BLaER1 (cell line): ENCODE data around the gene MAP3K3.

Experiments
- H3K27ac ChIP-seq: shearing (Covaris generic); formaldehyde crosslinking; 2 replicates; pipeline ENCODE4 v1.8.1; 2022
- H3K27me3 ChIP-seq: shearing (Covaris generic); formaldehyde crosslinking; 2 replicates; pipeline ENCODE4 v1.8.1; 2022
- H3K36me3 ChIP-seq: shearing (Covaris generic); formaldehyde crosslinking; 2 replicates; pipeline ENCODE4 v1.8.1; 2022
- H3K4me1 ChIP-seq: shearing (Covaris generic); formaldehyde crosslinking; 2 replicates; pipeline ENCODE4 v1.8.1; 2022
- H3K4me2 ChIP-seq: shearing (Covaris generic); formaldehyde crosslinking; 2 replicates; pipeline ENCODE4 v1.8.1; 2022
- H3K4me3 ChIP-seq: shearing (Covaris generic); formaldehyde crosslinking; 2 replicates; pipeline ENCODE4 v1.8.1; 2022
- H3K9ac ChIP-seq: shearing (Covaris generic); formaldehyde crosslinking; 2 replicates; pipeline ENCODE4 v1.8.1; 2022
- H3K9me3 ChIP-seq: shearing (Covaris generic); formaldehyde crosslinking; 2 replicates; pipeline ENCODE4 v1.8.1; 2022
- H4K20me1 ChIP-seq: shearing (Covaris generic); formaldehyde crosslinking; 2 replicates; pipeline ENCODE4 v1.8.1; 2022
- Cebpa-rat ChIP-seq: shearing (Covaris generic); IDR thresholded peaks from 2 replicates; pipeline ENCODE4 v1.8.1; 2022

The MAP3K3 gene

DNA sequence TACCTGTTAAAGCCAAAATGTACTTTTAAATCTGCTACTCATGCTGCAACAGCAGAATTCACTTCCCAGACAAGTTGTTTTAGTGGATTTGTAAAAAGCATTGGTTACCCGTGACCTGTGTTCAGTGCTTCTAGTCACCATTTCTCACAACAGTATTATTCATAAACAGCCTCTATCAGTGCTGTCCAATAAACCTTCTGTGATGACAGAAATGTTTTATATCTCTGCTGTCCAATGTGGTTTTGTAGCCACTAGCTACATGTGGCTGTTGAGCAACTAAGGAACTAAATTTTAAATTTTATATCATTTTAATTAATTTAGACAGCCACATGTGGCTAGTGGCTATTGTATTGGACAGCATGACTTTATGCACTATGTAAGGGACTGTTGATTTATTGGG, 12.6 kb downstream of the MAP3K3 start:
- Histone ChIP-seq H3K27ac (no peak overlapping the region), H3K36me3 (peaks cover 74% of the 10 kb centered on the region), H3K27me3 (no peaks in the 10 kb centered on the region), H3K4me1 (peaks cover 18% of the 10 kb centered on the region), H3K9ac (no peak overlapping the region), H3K9me3 (no peaks in the 10 kb centered on the region), H4K20me1 (peaks cover 56% of the 10 kb centered on the region), H3K4me3 (no peak overlapping the region), H3K4me2 (no peak overlapping the region)
- no peak for TF ChIP-seq Cebpa-rat

DNA sequence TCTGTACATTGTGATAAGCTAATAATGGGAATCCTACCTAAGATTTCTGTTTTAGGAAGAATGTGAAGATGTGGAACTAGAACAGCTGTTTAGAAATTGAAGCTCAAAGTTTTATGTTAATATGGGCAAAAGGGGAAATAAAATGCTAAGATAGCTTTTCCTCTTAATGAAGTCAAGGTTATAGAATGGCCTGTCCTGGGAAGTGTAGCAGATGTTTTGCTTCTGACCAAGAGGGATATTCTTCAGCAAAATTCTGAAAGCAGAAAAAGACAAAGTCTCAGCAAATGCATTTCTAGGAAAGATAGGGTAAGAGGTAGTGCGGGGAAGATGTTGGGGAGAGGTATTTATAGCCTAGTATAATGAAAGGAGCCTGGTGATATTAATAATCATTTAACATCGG, 13.1 kb downstream of the MAP3K3 start:
- peaks cover 18% of the 10 kb centered on the region for H3K4me1 ChIP-seq
- H3K27me3 ChIP-seq: no peaks in the 10 kb centered on the region
- peaks cover 51% of the 10 kb centered on the region for H4K20me1 ChIP-seq
- H3K36me3 ChIP-seq: peaks cover 74% of the 10 kb centered on the region
- H3K9ac ChIP-seq: no peak overlapping the region
- no peaks in the 10 kb centered on the region for H3K9me3 ChIP-seq
- H3K4me3 ChIP-seq: no peak overlapping the region
- TF ChIP-seq Cebpa-rat: no peak
- H3K4me2 ChIP-seq: no peak overlapping the region
- no peak overlapping the region for H3K27ac ChIP-seq

DNA sequence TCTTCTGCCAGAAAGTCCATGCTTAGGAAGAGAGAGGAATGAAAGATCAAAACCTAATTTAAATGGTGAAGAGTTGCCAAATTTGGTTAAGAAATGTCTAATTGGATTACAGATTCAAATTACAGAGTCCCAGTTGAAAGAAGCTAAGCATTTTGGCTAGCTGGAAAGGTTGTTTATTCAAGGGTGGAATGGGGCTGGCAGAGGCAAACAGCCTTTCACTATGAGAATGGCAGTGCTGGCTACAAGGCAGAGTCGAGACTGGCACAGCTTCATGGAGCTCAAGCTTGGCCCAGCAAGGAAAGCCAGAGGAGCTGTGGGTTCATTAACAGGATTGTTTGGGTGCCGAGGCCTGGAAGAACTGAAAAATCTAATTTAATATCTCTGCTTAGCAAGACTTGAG, 13.6 kb downstream of the MAP3K3 start:
- no peak overlapping the region for H3K9ac ChIP-seq
- peaks cover 74% of the 10 kb centered on the region for H3K36me3 ChIP-seq
- peaks cover 18% of the 10 kb centered on the region for H3K4me1 ChIP-seq

GRCh38 chr17:63639125-63639524, 16.9 kb downstream of the MAP3K3 start:
- H3K36me3 ChIP-seq: peaks cover 67% of the 10 kb centered on the region
- peaks cover 3% of the 10 kb centered on the region for H3K4me1 ChIP-seq
- H3K9ac ChIP-seq: no peak overlapping the region
- no peak overlapping the region for H3K4me2 ChIP-seq
- H4K20me1 ChIP-seq: peaks cover 26% of the 10 kb centered on the region; the same call in 1 of the 2 replicates
- TF ChIP-seq Cebpa-rat: no peak
- H3K4me3 ChIP-seq: no peak overlapping the region
- H3K9me3 ChIP-seq: no peaks in the 10 kb centered on the region
- no peaks in the 10 kb centered on the region for H3K27me3 ChIP-seq
- no peak overlapping the region for H3K27ac ChIP-seq

More for the DNA sequence above, 13.6 kb downstream of the MAP3K3 start:
- TF ChIP-seq Cebpa-rat: no peak
- no peak overlapping the region for H3K27ac ChIP-seq
- no peaks in the 10 kb centered on the region for H3K9me3 ChIP-seq
- H4K20me1 ChIP-seq: peaks cover 49% of the 10 kb centered on the region
- no peaks in the 10 kb centered on the region for H3K27me3 ChIP-seq
- no peak overlapping the region for H3K4me3 ChIP-seq
- H3K4me2 ChIP-seq: no peak overlapping the region

DNA sequence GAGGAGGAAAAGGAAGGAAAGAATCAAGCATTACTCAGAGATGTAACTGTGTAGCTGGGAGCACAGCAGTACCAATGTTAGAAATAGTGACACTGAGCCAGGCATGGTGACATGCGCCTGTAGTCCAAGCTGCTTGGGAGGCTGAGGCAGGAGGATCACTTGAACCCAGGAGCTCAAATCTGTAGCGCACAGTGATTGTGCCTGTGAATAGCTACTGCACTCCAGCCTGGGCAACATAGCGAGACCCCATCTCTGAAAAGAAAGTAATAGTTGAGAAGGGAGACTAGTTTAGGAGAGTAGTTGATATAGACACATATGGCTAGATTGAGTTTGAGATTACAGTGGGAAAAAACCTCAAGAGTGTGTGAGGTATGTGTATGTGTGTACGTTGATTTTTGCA, 17.8 kb downstream of the MAP3K3 start:
- peaks cover 62% of the 10 kb centered on the region for H3K36me3 ChIP-seq
- TF ChIP-seq Cebpa-rat: no peak
- H3K4me1 ChIP-seq: no peaks in the 10 kb centered on the region
- H3K9me3 ChIP-seq: no peaks in the 10 kb centered on the region
- H3K27ac ChIP-seq: no peak overlapping the region
- no peak overlapping the region for H3K4me2 ChIP-seq
- H3K27me3 ChIP-seq: no peaks in the 10 kb centered on the region
- H3K4me3 ChIP-seq: no peak overlapping the region
- no peak overlapping the region for H3K9ac ChIP-seq
- H4K20me1 ChIP-seq: peaks cover 19% of the 10 kb centered on the region; the same call in 1 of the 2 replicates

GRCh38 chr17:63641692-63642448, 19.7 kb downstream of the MAP3K3 start:
- no peaks in the 10 kb centered on the region for H3K4me1 ChIP-seq
- no peaks in the 10 kb centered on the region for H3K27me3 ChIP-seq
- H4K20me1 ChIP-seq: peaks cover 33% of the 10 kb centered on the region; the same call in 1 of the 2 replicates
- H3K36me3 ChIP-seq: peaks cover 62% of the 10 kb centered on the region
- no peaks in the 10 kb centered on the region for H3K9me3 ChIP-seq
- no peak overlapping the region for H3K4me2 ChIP-seq
- H3K9ac ChIP-seq: no peak overlapping the region
- H3K27ac ChIP-seq: no peak overlapping the region
- no peak overlapping the region for H3K4me3 ChIP-seq
- TF ChIP-seq Cebpa-rat: no peak

GRCh38 chr17:63644846-63645245, 22.6 kb downstream of the MAP3K3 start:
- Histone ChIP-seq H3K9me3 (no peaks in the 10 kb centered on the region), H3K9ac (no peak overlapping the region), H3K27ac (no peak overlapping the region), H3K36me3 (peaks cover 69% of the 10 kb centered on the region), H4K20me1 (peaks cover 43% of the 10 kb centered on the region; the same call in 1 of the 2 replicates), H3K4me1 (peaks cover 7% of the 10 kb centered on the region), H3K4me2 (no peak overlapping the region), H3K4me3 (no peak overlapping the region), H3K27me3 (no peaks in the 10 kb centered on the region)
- TF ChIP-seq Cebpa-rat: no peak

DNA sequence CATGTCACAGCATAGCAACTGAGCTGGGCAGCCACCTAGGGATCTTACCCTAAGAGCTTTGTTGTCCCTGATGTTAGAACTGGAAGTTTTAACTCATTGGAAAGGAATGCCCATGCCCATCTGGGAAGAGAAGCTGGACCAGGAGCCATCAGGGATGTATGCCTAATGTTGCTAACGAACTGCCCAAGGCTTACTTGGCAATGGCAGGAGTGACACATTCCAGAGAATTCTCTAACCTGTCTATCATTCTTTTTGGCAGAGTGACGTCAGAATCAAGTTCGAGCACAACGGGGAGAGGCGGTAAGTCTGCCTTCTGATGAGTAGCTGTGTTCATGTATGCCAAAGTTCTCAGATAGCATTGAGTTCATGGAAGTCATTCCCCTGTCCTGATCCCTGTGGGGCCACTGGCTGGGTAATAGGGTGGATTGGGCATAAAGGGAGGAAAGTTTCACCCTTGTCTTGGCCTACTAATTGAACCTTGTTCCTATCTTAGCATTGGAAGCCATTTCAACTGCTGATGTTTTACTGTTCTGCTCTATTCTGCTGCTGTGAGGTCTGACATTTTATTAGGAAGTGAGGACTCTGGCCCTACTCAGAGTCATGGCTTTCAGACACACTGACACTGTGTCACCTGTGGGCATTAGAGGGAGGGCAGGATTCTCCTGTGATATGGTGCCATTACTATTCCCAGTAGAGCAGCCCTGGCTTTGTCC, 23.7 kb downstream of the MAP3K3 start:
- Histone ChIP-seq H3K9me3 (no peaks in the 10 kb centered on the region), H3K27me3 (no peaks in the 10 kb centered on the region), H3K4me3 (no peak overlapping the region), H3K4me2 (no peak overlapping the region), H3K9ac (no peak overlapping the region), H3K27ac (no peak overlapping the region), H3K36me3 (peaks cover 77% of the 10 kb centered on the region), H3K4me1 (peaks cover 9% of the 10 kb centered on the region), H4K20me1 (peaks cover 49% of the 10 kb centered on the region; the same call in 1 of the 2 replicates)
- TF ChIP-seq Cebpa-rat: no peak

DNA sequence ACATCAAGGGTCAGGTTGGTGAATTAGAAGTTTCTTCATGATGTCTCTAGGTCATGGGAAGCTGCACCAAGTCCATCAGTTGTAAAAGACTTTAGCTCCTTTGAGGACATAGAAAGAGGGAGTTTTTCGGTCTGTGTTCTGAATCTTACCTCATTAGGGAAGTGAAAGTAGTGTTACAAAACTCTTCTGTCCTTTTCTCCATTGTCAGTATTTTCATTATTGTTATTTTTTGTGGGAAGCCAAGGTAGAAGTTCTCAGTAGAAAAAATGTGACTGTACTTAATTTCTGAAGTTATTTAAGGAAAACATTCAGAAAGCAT, 24.2 kb downstream of the MAP3K3 start:
- Histone ChIP-seq H3K9me3 (no peaks in the 10 kb centered on the region), H3K4me3 (no peak overlapping the region), H3K27ac (no peak overlapping the region), H3K4me1 (peaks cover 9% of the 10 kb centered on the region), H3K36me3 (peaks cover 79% of the 10 kb centered on the region), H4K20me1 (peaks cover 53% of the 10 kb centered on the region; the same call in 1 of the 2 replicates), H3K9ac (no peak overlapping the region), H3K27me3 (no peaks in the 10 kb centered on the region), H3K4me2 (no peak overlapping the region)
- TF ChIP-seq Cebpa-rat: no peak

DNA sequence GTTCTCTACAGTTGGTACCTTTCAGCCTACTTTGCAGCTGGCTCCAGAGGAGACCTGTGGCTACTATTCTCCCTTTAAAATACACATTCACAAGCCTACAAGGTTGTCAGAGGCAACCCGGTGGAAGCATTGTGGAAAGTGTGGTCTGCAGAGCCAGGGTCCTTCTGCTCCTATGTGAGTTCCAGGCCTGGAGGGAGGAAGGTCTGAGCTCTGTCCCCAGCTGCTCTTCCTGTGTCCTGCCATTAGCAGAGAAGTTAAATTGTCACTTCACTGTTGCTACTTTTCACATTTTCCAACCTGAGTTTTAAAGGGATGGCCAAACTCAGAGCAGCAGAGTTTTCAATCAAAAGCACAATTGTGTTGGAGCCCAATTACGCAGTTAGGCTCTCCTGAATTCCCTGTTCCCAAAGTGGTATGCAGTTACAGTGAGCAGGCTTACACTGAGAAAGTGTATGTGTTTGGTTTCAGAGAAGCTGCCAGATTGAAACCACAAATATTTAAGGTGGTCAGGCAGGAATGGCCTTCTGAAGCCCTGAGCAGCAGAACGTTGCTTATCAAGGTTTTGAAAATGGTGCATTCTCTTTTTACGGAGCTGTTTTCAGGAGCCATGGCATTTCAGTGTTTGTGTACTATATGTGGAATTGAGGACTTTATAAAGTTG, 25.0 kb downstream of the MAP3K3 start:
- Histone ChIP-seq H3K36me3 (peaks cover 79% of the 10 kb centered on the region), H3K4me3 (no peak overlapping the region), H3K27me3 (no peaks in the 10 kb centered on the region), H4K20me1 (peaks cover 58% of the 10 kb centered on the region; the same call in 1 of the 2 replicates), H3K4me1 (peaks cover 9% of the 10 kb centered on the region), H3K9me3 (no peaks in the 10 kb centered on the region), H3K9ac (no peak overlapping the region), H3K27ac (no peak overlapping the region), H3K4me2 (no peak overlapping the region)
- no peak for TF ChIP-seq Cebpa-rat
